Endodermal cell (in vitro differentiated cells): Measurements from ENCODE around the gene PSENEN. TPM values are rescaled to one million over a fixed set of nuclear protein-coding genes. Genes with fewer than 3 reads are reported as not detected.
A peak's percentile ranks its signal among the peaks of the same experiment; 100 is the strongest.

Experiments
- DNase-seq: peaks from one replicate; pipeline ENCODE4 v3.0.0-alpha.2; 2017
- H3K27ac ChIP-seq: 2 replicates; pipeline ENCODE4 v1.5.1; 2013; ENCODE audit warnings: mild to moderate bottlenecking, low read depth, low read length, moderate library complexity
- H3K27me3 ChIP-seq: 2 replicates; pipeline ENCODE4 v1.6.1; 2013; ENCODE audit warnings: mild to moderate bottlenecking, low read length, moderate library complexity; ENCODE audit not compliant: insufficient read depth, control insufficient read depth, poor library complexity, severe bottlenecking
- H3K36me3 ChIP-seq: 2 replicates; pipeline ENCODE4 v1.7.0; 2013; ENCODE audit warnings: mild to moderate bottlenecking, low read length, moderate library complexity; ENCODE audit not compliant: control insufficient read depth, insufficient read depth
- H3K4me1 ChIP-seq: one replicate; pipeline ENCODE4 v1.7.0; 2013; ENCODE audit warnings: low read length; ENCODE audit not compliant: control insufficient read depth, insufficient read depth
- H3K4me3 ChIP-seq: 2 replicates; pipeline ENCODE4 v1.5.1; 2013; ENCODE audit warnings: mild to moderate bottlenecking, low read length, moderate library complexity
- H3K9ac ChIP-seq: 2 replicates; pipeline ENCODE4 v1.6.1; 2013; ENCODE audit warnings: mild to moderate bottlenecking, low read length, moderate library complexity; ENCODE audit not compliant: poor library complexity, severe bottlenecking; ENCODE audit errors: extremely low read depth
- H3K9me3 ChIP-seq: 2 replicates; pipeline ENCODE4 v1.6.1; 2013; ENCODE audit warnings: mild to moderate bottlenecking, low read length, moderate library complexity; ENCODE audit not compliant: control insufficient read depth
- H3K27ac Mint-ChIP-seq: 2 replicates; pipeline ENCODE4 v1.8.0; 2020; ENCODE audit warnings: mixed read lengths
- H3K27me3 Mint-ChIP-seq: 2 replicates; pipeline ENCODE4 v1.8.0; 2021; ENCODE audit warnings: mild to moderate bottlenecking, mixed read lengths; ENCODE audit not compliant: insufficient read depth
- H3K36me3 Mint-ChIP-seq: 2 replicates; pipeline ENCODE4 v1.8.0; 2020; ENCODE audit warnings: low read depth, mixed read lengths
- H3K4me1 Mint-ChIP-seq: 2 replicates; pipeline ENCODE4 v1.8.0; 2020; ENCODE audit warnings: mixed read lengths
- H3K4me3 Mint-ChIP-seq: 2 replicates; pipeline ENCODE4 v1.8.0; 2020; ENCODE audit warnings: mild to moderate bottlenecking, moderate library complexity, mixed read lengths
- H3K9me3 Mint-ChIP-seq: 2 replicates; pipeline ENCODE4 v1.8.0; 2020; ENCODE audit warnings: mild to moderate bottlenecking, mixed read lengths
- WGBS, 2 experiments: methylation state at CpG; one replicate each; pipeline versions ENCODE4 v1.1.5 to v1.1.7; 2013; ENCODE audit warnings: missing lambda C conversion rate in 2 of 2, mixed read lengths in 1 of 2; ENCODE audit not compliant: insufficient coverage in 1 of 2, insufficient read length in 1 of 2; 5-methylcytosine and 5-hydroxymethylcytosine counted together
- total RNA-seq, 2 donors: library from RNA; stranded (reverse); fragmentation: NEBNext Ultra II Directional in 1 of 2; extraction: Animal tissue kit (Norgen Biotek cat#: 25700) in 1 of 2; gene quantifications; 2 replicates in 1 of 2; 3 replicates in 1 of 2; pipeline ENCODE4 v1.2.1, GENCODE V29; 2021
- TF ChIP-seq, protein P1 (sequence below): fragments of 200-600 bp; sonication (generic); conservative IDR thresholded peaks from 2 replicates; pipeline ENCODE4 v1.5.0; 2021; ENCODE audit warnings: antibody characterized with exemption, mild to moderate bottlenecking

The PSENEN gene
- total RNA-seq, 2 donors from 2014 or later = 101 to 109 TPM

DNA sequence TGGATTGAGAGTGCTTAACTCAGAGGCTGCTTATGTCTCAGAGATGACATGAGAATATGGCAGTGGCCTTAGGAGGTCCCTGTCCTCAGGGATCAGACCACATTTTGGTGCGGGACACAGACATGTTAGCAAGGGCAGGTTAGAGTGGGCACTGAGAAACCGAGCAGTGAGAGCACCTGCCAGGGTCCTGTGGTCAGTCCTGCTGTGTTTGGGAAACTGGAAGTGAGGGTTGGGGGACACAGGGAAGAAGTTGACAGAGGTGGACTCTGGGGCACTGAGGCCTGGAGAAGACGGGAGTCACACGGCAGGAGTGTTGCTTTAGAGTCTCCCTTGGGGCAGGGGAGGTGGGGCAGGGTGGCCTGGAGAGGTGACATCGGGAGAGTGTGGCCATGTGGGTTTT, 10.6 kb upstream of the PSENEN start:
- Histone ChIP-seq H3K4me3 (no peak overlapping the region), H3K27me3 (no peaks in the 10 kb centered on the region), H3K4me1 (no peaks in the 10 kb centered on the region), H3K9me3 (no peaks in the 10 kb centered on the region), H3K27ac (no peak overlapping the region), H3K36me3 (peaks cover 72% of the 10 kb centered on the region), H3K9ac (no peak overlapping the region)
- no peak overlapping the region for H3K4me3 Mint-ChIP-seq
- no peaks in the 10 kb centered on the region for H3K9me3 Mint-ChIP-seq
- H3K4me1 Mint-ChIP-seq = no peaks in the 10 kb centered on the region
- no peak for DNase-seq
- H3K27me3 Mint-ChIP-seq = no peaks in the 10 kb centered on the region
- TF ChIP-seq, protein P1, sequence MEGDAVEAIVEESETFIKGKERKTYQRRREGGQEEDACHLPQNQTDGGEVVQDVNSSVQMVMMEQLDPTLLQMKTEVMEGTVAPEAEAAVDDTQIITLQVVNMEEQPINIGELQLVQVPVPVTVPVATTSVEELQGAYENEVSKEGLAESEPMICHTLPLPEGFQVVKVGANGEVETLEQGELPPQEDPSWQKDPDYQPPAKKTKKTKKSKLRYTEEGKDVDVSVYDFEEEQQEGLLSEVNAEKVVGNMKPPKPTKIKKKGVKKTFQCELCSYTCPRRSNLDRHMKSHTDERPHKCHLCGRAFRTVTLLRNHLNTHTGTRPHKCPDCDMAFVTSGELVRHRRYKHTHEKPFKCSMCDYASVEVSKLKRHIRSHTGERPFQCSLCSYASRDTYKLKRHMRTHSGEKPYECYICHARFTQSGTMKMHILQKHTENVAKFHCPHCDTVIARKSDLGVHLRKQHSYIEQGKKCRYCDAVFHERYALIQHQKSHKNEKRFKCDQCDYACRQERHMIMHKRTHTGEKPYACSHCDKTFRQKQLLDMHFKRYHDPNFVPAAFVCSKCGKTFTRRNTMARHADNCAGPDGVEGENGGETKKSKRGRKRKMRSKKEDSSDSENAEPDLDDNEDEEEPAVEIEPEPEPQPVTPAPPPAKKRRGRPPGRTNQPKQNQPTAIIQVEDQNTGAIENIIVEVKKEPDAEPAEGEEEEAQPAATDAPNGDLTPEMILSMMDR = no peak
- peaks cover 63% of the 10 kb centered on the region for H3K36me3 Mint-ChIP-seq
- 91 to 98% methylated on average over 4 to 5 of the region's 5 CpGs for WGBS, 2 experiments
- no peak overlapping the region for H3K27ac Mint-ChIP-seq

DNA sequence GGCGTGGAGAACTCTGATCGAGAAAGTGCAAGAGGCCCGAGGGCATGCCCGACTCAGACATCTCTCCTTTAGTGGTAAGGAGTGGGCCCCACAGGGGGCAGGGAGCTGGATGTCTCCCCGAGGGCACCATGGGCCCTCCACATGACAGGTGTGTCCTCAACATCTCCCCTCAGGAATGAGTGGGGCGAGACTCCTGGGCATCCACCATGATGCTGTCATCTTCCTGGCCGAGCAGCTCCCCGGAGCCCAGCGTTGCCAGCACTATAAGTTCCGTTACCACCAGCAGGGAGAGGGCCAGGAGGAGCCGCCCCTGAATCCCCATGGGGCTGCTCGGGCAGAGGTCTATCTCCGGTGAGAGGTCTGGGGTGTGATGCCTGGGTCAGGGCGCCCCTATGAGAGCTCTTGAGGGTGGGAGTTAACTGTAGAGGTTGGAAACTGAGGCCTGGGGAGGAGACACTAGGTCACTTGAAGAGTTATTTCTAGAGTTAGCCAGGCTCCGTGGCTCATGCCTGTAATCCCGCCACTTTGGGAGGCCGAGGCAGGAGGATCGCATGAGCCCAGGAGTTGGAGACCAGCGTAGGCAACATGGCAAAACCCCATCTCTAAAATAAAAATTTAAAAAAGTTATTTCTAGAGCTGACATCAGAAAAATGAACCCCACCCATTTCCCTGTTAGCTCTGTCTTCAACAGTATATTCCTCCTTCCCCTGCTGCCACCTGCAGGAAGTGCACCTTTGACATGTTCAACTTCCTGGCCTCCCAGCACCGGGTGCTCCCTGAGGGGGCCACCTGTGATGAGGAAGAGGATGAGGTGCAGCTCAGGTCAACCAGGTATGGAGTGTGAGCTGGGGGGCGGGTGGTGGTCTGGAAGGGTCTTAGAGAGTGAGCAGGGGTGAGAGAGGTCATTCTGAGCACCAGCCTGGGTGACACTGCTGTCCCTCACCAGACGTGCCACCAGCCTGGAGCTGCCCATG, 8.3 kb upstream of the PSENEN start:
- no peak for DNase-seq
- H3K4me1 ChIP-seq = no peaks in the 10 kb centered on the region
- H3K9me3 ChIP-seq = no peaks in the 10 kb centered on the region
- no peak overlapping the region for H3K9ac ChIP-seq
- Mint-ChIP-seq H3K9me3 (no peaks in the 10 kb centered on the region), H3K4me3 (no peak overlapping the region), H3K36me3 (peaks cover 49% of the 10 kb centered on the region), H3K27me3 (no peaks in the 10 kb centered on the region), H3K27ac (no peak overlapping the region), H3K4me1 (no peaks in the 10 kb centered on the region)
- H3K27me3 ChIP-seq = no peaks in the 10 kb centered on the region
- peaks cover 56% of the 10 kb centered on the region for H3K36me3 ChIP-seq
- H3K4me3 ChIP-seq = no peak overlapping the region
- H3K27ac ChIP-seq = no peak overlapping the region
- 92 to 98% methylated on average over 11 to 22 of the region's 22 CpGs for WGBS, 2 experiments
- TF ChIP-seq, protein P1 = peak; percentile 52

DNA sequence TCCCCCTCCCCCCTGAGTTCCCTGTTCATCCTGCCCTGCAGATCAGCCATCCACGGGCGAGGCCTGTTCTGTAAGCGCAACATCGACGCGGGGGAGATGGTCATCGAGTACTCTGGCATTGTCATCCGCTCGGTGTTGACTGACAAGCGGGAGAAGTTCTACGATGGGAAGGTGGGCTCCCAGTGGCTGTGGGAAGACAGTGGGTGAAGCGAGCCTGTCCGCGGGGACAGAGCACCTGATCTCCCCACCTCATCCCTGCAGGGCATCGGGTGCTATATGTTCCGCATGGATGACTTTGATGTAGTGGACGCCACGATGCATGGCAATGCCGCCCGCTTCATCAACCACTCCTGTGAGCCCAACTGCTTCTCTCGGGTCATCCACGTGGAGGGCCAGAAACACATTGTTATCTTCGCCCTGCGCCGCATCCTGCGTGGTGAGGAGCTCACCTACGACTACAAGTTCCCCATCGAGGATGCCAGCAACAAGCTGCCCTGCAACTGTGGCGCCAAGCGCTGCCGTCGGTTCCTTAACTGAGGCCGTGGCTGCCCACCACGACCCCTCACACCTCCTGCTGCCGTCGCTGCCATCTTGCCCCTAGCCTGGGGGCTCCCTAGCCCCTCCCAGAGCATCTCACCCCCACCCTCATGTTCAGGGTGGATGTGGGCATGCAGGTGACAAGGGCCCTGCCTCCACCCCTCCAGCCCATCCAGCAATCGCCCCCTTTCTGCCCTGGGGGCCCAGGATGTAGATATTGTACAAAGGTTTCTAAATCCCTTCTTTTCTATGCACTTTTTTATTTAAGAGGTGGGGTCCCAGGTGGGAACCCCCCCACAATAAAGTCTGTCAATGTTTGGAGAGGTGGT, 7.2 kb upstream of the PSENEN start:
- Mint-ChIP-seq H3K36me3 (peaks cover 53% of the 10 kb centered on the region), H3K4me3 (no peak overlapping the region), H3K4me1 (no peaks in the 10 kb centered on the region), H3K27ac (no peak overlapping the region), H3K9me3 (no peaks in the 10 kb centered on the region), H3K27me3 (no peaks in the 10 kb centered on the region)
- Histone ChIP-seq H3K4me3 (no peak overlapping the region), H3K9me3 (no peaks in the 10 kb centered on the region), H3K36me3 (peaks cover 54% of the 10 kb centered on the region), H3K4me1 (no peaks in the 10 kb centered on the region), H3K27me3 (no peaks in the 10 kb centered on the region), H3K9ac (no peak overlapping the region), H3K27ac (no peak overlapping the region)
- no peak for DNase-seq
- TF ChIP-seq, protein P1 = no peak
- 94 to 98% methylated on average over 28 to 37 of the region's 37 CpGs for WGBS, 2 experiments
